ENCODE data around the gene GTF2H4.
"Not testable (repeated sequence)": the region's sequence is repeated elsewhere in the genome, so short reads cannot be mapped to it uniquely, and the experiment has no call there.

- not testable (repeated sequence) for TF ChIP-seq CTCF (conservative IDR thresholded peaks at IDR 0.05 in 1 of 2, IDR thresholded peaks at IDR 0.05 in 1 of 2; ENCODE audit: low read depth in 1 of 2, low read length in 2 of 2); EZH2 (IDR thresholded peaks at IDR 0.05; ENCODE audit: low read length, missing control alignments)
These were observed 34.2 kb upstream of the GTF2H4 start for GRCh38 chr6:30873795-30874194.

Data from fibroblast of lung (primary cell).